Amniotic stem cell (primary cell): Measurements from ENCODE around the gene LAMA1.
"Not testable (repeated sequence)": the region's sequence is repeated elsewhere in the genome, so short reads cannot be mapped to it uniquely, and the experiment has no call there.

Experiments used
- DNase-seq: peaks from one replicate; lab custom pipeline; 2025; lab: John Stamatoyannopoulos, UW

LAMA1 gene

DNA sequence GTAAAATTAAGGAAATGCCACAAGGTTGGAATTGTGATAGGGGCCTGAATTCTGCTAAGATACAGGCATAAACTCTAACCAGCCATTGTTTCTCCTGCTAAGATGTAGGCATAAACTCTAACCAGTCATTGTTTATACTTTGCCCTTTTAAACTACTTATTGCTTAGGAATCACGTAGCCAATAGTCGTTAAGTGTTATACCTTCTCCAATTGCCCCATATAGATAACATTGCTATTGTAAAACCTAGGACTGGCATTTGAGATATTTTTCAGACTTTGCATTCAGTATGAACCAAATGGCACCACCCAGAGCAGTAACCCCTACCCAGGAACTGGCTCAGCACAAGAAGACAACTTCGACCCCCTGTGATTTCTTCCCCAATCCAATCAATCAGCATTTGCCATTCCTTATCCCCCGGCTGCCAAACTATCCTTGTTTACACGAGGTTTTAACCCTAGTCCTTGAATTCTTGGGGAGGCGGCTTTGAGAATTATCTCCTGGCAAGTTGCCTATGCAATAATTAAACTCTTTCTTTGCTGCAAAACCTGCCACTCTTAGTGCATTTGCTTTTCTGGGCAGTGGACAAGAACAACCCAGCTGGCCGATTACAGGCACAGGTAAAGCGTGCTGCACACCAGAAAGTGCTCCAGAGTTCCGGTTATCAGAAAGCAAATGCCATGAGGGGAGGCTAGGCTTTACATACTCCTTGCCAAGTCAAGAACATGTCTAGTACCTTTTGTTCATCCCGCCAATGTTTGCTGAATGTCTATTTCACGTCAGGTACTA, 167.6 kb downstream of the LAMA1 start:
- no peak for DNase-seq

DNA sequence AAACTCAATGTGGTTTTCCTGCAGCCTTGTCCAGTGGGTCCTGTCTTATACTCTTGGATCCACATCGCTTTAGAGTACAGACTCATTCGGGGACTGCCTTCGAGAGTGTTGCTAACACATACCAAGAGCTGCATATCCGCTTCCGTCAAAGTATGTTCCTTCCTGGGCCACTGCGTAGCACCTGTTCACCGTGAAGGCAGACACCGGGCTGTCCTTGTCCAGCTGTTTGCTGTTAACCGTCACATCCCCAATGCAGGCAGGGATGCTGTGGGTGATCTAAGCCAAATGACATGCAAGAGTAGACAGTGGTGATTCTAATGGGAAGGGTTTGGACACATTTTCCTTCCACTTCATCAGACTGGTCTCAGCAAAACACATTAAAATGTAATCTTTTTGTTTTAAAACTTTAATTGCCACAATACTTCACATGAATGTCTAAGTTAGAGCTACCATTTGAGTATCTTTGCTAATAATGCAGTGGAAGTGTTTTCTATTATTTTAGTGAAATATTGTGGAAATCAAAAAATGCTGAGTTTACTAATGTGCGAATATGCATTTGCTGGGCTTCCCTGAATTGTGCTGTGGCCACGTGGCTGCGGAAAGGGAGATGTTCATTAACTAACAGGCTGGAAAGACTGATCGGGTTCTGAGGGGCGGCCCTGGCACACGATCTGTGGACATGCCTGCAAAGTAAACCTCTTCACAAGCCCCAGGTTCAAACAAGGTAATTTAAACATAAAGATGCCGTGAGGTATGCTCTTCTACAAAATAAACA, 169.1 kb downstream of the LAMA1 start:
- no peak for DNase-seq

DNA sequence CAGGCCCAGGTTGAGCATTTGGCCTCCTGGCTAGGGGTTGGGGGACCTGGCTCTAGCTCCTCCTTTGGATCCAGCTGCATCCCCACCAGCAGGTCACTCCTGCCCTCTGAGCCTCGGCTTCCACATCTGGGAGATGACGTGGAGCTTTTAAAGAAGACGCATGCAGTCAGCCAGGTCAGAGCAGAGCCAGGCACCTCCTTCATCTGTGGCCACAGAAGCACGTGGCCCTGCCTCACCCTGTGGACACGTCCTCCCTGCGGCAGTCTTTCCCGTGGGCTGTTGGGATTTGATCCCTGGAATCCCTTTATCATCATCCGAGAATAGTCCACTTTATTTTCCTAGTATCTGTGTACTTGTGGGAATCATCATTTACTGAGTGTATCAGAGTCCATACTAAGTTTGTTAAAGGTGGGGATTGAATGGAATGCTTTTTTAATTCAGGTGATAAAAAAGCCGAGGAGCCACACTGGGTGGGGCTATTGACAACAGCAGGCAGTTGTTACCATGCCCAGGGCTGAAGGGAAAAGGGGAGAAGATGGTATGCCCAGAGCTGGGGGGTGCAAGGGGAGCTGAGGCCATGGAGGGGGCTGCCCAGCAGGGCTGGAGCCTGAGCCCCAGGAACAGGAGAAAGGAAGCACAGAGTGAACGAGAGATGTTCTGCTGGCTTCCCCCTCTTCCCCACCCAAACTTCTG, 170.1 kb downstream of the LAMA1 start:
- no peak for DNase-seq

DNA sequence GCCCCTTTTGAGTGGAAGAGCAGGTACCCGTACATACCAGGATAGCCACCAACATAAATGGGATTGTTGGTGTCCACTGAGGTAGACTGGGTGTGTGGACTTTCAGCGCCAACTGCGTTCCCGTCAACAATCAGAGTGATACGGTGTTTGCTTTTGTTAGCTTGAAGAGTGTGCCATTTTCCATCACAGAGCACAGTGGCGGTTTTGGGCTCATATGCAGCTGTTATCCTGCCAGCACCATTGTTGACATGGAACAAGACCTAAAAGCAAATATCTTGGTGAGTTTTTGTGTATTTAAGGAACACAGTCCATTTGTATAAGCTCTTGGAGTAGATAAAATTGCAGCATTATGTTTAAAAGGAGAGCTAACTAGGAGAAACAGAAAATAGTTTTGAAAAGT, 174.5 kb downstream of the LAMA1 start:
- no peak for DNase-seq

DNA sequence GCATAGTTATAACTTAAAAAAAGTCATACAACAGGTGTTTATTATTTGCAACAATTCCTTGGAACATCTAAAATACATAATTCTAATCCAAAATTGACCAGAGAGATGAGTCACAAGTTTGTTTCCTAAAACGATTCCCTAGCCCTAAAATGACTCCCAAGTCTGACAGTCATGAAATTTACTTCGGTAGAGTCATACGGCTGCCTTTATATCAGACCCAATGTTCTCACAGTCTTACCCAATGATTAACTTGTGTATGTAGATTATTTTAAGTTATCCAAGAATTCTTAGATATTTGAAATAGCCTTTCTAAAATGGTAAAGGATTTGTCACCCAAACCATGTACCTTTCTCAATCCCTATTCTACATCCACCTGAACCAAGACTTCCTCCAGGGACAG, 174.9 kb downstream of the LAMA1 start:
- no peak for DNase-seq

DNA sequence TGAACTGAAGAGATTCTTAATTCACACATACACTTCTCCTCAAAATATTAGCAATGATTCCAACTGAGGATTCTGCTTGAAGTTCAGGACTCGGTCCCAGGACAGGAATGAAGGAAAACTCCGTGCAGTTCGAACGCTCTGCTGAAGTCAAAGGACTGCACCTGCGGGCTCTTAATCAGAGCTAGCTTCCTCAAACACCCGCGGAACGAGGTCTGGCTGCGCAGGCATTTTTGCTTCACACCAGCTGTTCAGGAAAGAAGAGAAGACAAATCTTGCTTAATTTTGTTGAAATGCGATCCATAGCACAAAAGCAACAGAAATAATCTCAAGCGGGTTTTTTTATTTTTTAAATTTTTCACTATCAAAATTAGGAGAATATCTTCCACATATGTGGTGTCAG, 175.6 kb downstream of the LAMA1 start:
- DNase-seq: no peak

DNA sequence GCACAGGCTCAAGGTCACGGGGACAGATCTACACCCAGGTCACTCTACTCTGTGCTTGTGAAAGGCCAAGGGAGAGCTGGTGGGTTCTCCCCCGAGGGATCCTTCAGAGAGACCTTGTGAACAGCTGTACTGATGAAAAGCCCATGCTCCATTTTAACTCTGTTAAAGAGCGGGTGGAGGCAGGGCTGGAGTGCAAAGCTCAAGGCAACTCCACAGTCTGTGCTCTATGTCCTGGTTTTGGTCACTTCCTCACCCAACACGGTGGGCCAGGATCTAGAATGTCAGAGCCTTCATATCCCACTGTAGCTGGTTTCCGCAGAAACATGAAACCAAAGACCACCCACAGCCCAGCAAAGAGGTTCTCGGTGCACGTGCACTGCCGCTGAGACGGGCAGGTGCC, 177.1 kb downstream of the LAMA1 start:
- DNase-seq: no peak

DNA sequence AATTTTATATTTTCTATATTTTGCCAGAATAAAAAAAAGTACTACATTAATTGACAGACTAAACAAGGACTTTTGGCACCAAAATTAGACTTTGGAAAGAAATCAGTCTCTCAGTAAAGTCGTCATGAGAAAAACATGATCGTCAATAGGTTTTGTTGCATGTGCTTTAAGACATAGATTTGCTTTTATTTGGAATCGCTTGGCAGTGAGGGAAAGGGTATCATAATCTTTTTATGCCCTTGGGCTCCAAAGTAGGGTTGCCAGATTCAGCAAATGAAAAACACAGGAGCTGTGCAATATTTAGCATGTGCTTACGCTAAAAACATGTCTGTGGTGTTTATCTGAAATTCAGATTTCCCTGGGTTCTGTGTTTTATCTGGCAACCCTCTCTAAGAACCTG, 177.6 kb downstream of the LAMA1 start:
- no peak for DNase-seq

DNA sequence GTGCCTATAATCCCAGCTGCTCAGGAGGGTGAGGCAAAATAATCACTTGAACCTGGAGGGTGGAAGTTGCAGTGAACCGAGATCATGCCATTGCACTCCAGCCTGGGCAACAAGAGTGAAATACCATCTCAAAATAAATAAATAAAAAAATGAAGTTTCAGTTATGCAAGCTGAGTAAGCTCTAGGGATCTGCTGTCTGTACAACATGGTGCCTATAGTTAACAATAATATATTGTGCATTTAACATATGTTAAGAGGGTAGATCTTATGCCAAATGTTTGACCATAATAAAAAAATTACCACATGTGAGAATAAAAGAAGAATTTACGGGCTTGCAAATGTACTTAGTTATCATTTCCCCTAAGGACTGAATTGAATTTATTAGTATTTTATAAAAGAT, 179.2 kb downstream of the LAMA1 start:
- not testable (repeated sequence) for DNase-seq

DNA sequence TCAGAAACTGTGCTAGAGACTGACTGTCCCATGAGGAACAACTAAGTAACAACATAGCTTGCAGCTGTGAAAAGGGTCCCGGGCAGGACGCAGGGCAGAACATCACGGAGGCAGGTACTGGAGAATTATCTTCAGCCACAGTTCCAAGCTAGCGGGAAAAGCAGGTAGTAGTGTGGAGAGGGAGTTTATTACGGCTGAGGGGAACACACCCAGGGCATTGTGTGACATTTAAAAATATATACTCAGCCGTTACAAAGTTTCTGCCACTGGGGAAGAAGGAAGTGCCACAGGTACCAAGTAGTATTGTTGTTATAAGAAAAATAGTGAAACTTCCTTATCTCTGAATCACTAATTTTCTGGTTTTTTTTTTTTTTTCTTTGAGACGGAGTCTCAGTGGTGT, 179.6 kb downstream of the LAMA1 start:
- no peak for DNase-seq

DNA sequence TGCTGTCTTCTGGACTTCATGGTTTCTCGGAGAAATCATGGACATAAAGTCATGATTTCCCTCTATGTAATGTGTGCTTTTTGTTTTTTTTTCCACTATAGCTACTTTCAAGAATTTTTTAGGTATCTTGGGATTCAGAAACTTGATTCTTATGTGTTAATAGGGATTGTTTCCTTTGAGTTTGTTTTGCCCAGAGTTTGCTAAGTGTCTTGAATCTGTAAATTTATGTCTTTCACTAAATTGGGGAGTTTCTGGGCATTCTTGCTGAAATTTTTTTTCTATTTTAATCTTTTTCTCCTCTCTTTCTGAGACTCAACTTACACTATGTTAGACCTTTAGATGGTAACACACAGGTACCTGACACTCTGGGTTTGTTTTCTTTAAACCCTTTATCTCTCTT, 182.7 kb downstream of the LAMA1 start:
- DNase-seq: no peak

DNA sequence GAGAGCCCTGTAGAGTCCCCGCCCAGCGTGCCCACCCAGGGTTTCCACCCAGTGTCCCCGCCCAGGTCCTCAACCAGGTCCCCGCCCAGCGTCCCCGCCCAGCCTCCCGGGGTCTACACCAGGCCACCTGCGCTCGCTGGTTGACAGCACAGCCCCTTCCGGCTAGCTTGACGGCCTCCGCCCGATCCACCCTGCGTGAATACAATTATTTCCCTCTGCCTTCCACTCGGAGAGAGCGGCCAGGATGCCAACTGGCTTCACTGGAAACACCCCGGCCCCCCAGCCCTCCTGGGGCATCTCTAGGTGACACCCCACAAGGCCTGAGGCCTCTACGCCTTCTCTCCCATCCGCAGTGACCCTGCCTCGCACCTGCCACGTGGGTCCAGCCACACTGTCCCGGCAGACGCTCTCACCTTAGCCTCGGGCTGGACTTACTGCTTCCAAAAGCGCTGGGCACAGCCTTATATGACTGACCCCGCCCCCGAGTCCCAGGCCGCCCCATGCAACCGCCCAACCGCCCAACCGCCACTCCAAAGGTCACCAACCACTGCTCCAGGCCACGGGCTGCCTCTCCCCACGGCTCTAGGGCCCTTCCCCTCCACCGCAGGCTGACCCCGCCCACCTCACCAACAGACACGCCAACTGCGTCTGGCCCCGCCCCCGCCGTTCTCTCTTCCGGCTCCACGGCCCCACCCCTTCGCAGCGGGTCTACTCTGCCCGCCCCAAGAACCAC, 188.1 kb downstream of the LAMA1 start:
- no peak for DNase-seq

DNA sequence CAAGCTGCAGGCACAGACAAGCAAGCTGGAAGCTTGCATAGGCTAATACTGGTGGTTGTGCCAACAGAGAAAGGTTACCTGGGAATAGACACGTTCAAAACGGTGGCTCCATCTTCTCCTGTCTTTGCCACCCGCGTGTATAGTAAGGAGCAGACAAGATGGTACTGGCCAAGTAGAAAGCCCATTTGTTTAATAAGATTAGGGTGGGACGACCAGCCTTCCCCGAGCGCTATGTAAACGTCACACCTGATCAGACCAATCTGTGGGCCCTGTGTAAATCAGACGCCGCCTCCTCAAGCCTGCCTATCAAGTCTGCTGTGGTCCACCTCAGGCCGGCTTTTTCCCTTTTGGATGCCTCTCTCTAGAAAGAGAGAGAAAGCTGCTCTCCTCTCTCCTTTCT, 189.2 kb downstream of the LAMA1 start:
- DNase-seq: no peak

DNA sequence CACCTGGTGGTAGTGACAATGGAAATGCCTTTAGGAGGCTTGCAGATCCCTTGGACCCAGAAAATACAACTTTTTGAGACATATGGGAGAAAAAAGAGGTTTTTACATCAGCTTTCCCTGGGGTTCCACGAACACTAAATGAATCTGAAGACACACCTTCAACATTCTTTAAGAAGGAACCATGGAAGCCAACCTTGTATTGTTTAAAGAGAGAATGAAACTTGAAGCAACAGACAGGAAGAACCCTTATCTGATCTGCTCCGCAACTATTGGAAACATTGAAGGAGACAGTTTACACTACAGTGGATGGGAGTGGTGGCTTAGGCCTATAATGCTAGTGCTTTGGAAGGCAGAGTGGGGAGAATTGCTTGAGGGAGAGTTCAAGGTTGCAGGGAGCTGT, 190.4 kb downstream of the LAMA1 start:
- no peak for DNase-seq

DNA sequence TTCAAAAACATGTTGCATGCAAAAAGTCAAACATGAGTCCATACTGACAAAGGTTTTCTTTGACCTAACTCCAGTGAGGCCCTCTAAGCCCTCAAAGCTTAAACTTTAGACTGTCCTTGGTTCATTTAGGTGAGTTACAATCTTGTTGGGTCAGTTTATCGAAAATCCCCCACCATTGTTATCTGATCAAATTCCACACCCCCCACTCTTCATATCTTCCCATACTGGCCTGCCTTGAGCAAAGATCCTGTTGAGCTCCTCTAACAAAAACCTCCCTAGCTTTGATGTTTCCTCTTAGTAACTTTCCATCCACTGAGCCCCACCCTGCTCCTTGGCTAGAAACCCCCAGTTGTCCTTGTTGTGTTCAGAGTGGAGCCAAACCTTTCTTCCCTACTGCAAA, 194.4 kb downstream of the LAMA1 start:
- no peak for DNase-seq

DNA sequence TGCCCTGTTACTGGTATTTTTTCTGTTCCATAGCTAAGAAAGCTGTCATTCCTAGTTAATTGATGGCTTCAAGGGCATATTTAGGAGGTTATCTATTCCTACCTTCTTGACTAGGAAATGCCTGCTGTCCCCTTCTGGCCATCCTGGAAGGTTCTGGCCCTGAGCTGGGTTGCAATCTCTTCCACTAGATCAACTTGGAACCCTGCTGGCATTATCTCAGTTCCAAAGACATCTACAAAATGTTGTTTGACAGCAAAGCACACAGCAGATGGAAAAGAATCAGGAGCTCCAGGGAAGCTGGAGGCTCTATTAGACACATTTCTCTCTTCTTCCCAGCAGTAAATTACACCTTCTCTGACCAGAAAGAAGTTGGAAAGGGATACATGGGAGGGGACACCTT, 196.0 kb downstream of the LAMA1 start:
- no peak for DNase-seq

DNA sequence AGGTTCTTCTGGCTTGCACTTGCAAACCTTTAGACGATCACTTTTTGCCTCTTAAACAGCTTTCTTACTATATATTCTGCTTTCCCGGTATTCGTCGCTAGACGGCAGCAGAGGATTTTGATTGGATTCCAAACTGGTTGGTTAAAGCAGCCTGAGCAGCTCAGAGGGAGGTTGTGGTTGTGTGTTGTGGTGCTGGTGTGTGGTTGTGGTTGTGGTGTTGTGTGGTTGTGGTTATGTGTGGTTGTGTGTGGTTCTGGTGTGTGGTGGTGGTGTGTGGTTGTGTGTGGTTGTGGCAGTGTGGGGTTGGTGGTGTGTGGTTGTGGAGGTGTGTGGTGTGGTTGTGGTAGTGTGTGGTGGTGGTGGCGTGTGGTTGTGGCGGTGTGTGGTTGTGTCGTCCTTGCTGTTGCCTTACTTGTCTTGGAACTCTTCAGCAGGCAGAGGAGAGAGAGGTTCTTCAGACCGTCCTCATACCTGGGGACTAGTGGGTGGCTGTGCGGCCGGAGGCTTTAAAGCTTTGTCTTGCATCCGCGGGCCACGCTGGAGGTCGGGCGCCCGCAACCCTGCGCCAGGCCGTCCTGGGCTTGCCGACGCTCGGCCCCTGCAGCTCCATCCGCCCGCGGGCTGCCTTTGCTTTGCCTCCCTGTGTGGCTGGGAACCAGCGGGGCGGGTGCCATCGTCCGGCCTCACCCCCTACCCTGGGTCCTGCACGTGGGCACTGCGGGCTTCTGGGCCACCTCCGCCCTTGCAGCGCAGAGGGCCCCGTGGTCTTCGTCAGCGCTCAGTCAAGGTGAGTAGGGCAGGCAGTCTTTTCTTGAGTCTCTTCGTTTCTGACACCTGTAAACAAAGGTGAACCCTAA, 197.3 kb downstream of the LAMA1 start:
- DNase-seq: no peak

DNA sequence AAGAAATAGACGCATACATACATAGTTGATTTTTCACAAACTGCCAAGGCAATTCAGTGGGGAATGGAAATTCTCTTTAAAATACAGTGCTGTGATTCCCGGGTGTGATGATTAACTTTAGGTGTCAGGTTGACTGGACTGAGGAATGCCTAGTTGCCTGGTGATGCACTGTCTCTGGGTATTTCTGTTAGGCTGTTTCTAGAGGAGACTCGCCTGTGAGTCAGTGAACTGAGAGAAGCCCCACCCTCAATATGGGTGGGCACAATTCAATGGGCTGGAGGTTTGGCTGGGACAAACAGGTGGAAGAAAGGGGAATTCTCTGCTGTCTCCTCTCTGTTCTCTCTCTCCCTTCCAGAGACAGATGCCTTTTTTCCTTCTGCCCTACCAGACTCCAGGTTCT, 200.5 kb downstream of the LAMA1 start:
- no peak for DNase-seq

DNA sequence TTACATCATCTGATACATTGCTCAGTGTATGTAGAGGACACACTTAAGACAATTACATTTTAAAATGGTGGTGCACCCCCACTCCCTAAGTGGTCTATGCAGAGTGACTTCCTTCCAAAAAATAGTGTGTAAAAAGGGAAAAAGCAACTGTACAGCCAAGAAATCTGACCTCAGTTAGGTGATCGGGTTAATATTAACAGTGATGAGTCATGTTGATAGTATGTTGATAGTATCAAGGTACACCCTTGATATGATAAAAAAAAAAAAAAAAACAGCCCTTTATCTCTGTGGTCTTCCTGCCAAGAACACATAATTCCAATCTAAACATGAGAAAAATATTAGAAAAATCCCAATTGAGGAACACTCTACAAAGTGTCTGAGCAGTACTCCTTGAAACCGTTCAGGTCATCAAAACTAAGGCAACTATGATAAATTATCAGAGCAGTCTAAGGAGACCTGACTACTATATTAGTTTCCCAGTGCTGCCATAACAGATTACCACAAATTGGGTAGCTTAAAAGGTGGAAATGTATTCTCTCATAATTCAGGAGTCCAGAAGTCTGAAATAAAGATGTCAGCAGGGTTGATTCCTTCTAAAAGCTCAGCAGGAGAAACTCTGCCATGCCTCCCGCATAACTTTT, 216.2 kb downstream of the LAMA1 start:
- no peak for DNase-seq

DNA sequence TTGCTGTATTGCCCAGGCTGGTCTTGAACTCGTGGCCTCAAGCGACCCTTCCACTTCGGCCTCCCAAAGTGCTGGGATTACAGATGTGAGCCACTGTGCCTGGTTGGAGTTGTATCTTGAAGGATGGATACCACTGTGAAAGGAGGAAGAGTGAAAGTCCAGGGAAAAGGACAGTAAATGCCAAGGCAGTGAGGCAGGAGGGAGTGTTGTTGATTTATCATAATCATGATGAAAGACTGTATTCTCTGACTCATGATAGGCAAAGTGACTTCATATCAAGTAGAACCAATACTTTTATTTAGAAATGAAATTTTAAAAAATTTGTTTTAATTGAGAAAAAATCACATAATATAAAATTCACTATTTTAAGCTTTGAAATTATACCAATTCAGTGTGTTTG, 225.8 kb downstream of the LAMA1 start:
- no peak for DNase-seq
